Astrocyte (in vitro differentiated cells and primary cell): ENCODE data around the gene C2orf68.

Experiments
- CTCF ChIP-seq: IDR thresholded peaks from 2 replicates; pipeline ENCODE4 v1.5.1; 2011; ENCODE audit warnings: low read depth, mild to moderate bottlenecking, inconsistent platforms, low read length, moderate library complexity; ENCODE audit not compliant: insufficient read depth
- EZH2 ChIP-seq: IDR thresholded peaks from 2 replicates; pipeline ENCODE4 v1.6.1; 2012; ENCODE audit warnings: mild to moderate bottlenecking, low read length, inconsistent platforms; ENCODE audit not compliant: insufficient read depth

GRCh38 chr2:85661139-85661858 lies 49.4 kb upstream of the C2orf68 start:
- TF ChIP-seq CTCF (no peak), EZH2 (no peak)
